ENCODE data around the gene RASA3. TPM values are rescaled to one million over a fixed set of nuclear protein-coding genes. Genes with fewer than 3 reads are reported as not detected.

RASA3 gene
- total and polyA plus RNA-seq, 2 of the 4 experiments (the other 2 are of a cell fraction) = 21.0 to 31.4 TPM

- H2BK20ac ChIP-seq (ENCODE audit: low read depth, low read length) = no peak overlapping the region
- no peak overlapping the region for H3K4me3 ChIP-seq (ENCODE audit: insufficient read depth, low read depth, low read length)
- H3K9ac ChIP-seq (ENCODE audit: low read depth, low read length) = no peak overlapping the region
- H2BK15ac ChIP-seq (ENCODE audit: low read depth, low read length) = no peak overlapping the region
- no peak overlapping the region for H4K91ac ChIP-seq (ENCODE audit: insufficient read depth, low read depth, low read length)
- no peak overlapping the region for H3K23ac ChIP-seq (ENCODE audit: low read depth, low read length)
- no peak overlapping the region for H2BK5ac ChIP-seq (ENCODE audit: low read depth, low read length, poor library complexity, severe bottlenecking)
- no peak overlapping the region for H3K27ac ChIP-seq (ENCODE audit: insufficient read depth, low read length)
- no peak overlapping the region for H3K18ac ChIP-seq (ENCODE audit: low read depth, low read length)
- peaks cover 27% of the 10 kb centered on the region for H3K9me1 ChIP-seq (ENCODE audit: insufficient read depth, low read length)
- H2AFZ ChIP-seq (replicated peaks; ENCODE audit: low read length, poor library complexity) = no peak overlapping the region
- no TSS peak for BruUV-seq (replicated peaks)
- no peak overlapping the region for H2BK120ac ChIP-seq (ENCODE audit: low read depth, low read length)
- intact Hi-C loops (cut with micrococcal nuclease) = no loop called here
- peaks cover 38% of the 10 kb centered on the region for H3K36me3 ChIP-seq (ENCODE audit: control insufficient read depth, insufficient read depth, low read length)
- peaks cover 21 to 88% of the 10 kb centered on the region in 2 experiments for H3K79me1 ChIP-seq (ENCODE audit: low read depth in 1 of 2, low read length in 2 of 2)
- no peaks in the 10 kb centered on the region for H3K9me3 ChIP-seq (ENCODE audit: control insufficient read depth, insufficient read depth, low read length)
- no peak overlapping the region for H4K5ac ChIP-seq (ENCODE audit: low read depth, low read length)
- CTCF ChIA-PET = no interaction called here
- H3K4me2 ChIP-seq (ENCODE audit: low read depth, low read length) = no peak overlapping the region
- H3K14ac ChIP-seq (replicated peaks; ENCODE audit: low read depth, low read length) = no peak overlapping the region
- DNase-seq (no peak), ATAC-seq (ENCODE audit: low read depth) (no peak)
- H2AK9ac ChIP-seq (replicated peaks; ENCODE audit: low read depth, low read length, poor library complexity) = peak overlapping the region; percentile 69
- in situ Hi-C loops (cut with MboI; ENCODE audit: low sequenced_read_pairs) = no loop called here
- POLR2A ChIA-PET (ENCODE audit: unreplicated experiment) = no interaction called here
- peaks cover 9% of the 10 kb centered on the region for H3K4me1 ChIP-seq (ENCODE audit: control insufficient read depth, insufficient read depth, low read length)
- H2AK5ac ChIP-seq (ENCODE audit: low read depth, low read length) = peak overlapping the region; percentile 72; the same call in 1 of the 2 replicates
- dilution Hi-C loops (cut with HindIII; ENCODE audit: low sequenced_read_pairs, unreplicated experiment) = no loop called here
- H4K20me1 ChIP-seq (ENCODE audit: insufficient read depth, low read length) = peaks cover 72% of the 10 kb centered on the region
- no peaks in the 10 kb centered on the region for H3K27me3 ChIP-seq (ENCODE audit: control insufficient read depth, insufficient read depth, low read length)
- H3K4ac ChIP-seq (ENCODE audit: low read depth, low read length) = no peak overlapping the region
- TF ChIP-seq MAZ (IDR thresholded peaks at IDR 0.05; ENCODE audit: borderline replicate concordance, low read depth, low read length) = no peak
- no peak for TF ChIP-seq BHLHE40 (IDR thresholded peaks at IDR 0.05; ENCODE audit: low read depth, low read length)
- no peak for TF ChIP-seq RAD21 (IDR thresholded peaks at IDR 0.05; ENCODE audit: low read length)
- TF ChIP-seq MAFK (IDR thresholded peaks at IDR 0.05; ENCODE audit: low read depth, low read length) = no peak
- TF ChIP-seq NFE2L2 (IDR thresholded peaks at IDR 0.05; ENCODE audit: low read depth, low read length) = no peak
- no peak overlapping the region for H3K56ac ChIP-seq (ENCODE audit: extremely low read depth, insufficient read depth, low read length)
- 0 out of 4 replicates have a peak overlapping the region, but pooled peaks of 1 of the 2 experiments have one; percentile 4 for H4K8ac ChIP-seq (ENCODE audit: low read depth in 2 of 2, low read length in 2 of 2)
- WGBS, 2 experiments (ENCODE audit: extremely low coverage in 2 of 2, insufficient read length in 1 of 2) = 98% methylated on average over 8 of the region's 28 CpGs; no CpG with 5 or more reads in 1 of the 2 experiments
These were observed 76.0 kb downstream of the RASA3 start for GRCh38 chr13:114056205-114057013.

Data from IMR-90 (cell line).